GM18505 (cell line): ENCODE results near the gene SLC9C1.
A peak's percentile ranks its signal among the peaks of the same experiment; 100 is the strongest.

Experiments used
- ATAC-seq: cut with Tn5 transposase; IDR thresholded peaks from one replicate; pipeline ENCODE4 v1.9.1; 2021; ENCODE audit not compliant: unreplicated experiment
- POLR2A ChIP-seq: IDR thresholded peaks from 4 replicates; pipeline ENCODE4 v1.6.1; 2011; ENCODE audit warnings: borderline replicate concordance; ENCODE audit not compliant: insufficient read depth, insufficient read length; ENCODE audit errors: extremely low read depth

Gene SLC9C1

DNA sequence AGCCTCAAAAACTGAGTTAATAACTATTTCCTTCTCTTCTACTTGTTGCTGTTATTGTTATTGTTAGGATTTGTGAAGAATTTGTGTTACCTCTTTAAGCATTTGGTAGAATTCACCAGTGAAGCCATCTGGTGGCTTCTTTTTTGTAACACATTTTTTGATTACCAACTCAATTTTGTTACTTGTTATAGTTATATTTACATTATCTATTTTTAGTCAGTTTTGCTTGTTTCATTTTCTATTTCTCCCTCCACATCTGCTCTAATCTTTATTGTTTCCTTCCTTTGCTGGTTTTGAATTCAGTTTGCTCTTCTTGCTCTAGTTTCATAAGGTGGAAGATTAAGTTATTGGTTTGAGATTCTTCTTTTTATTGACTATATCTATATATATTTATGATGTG lies 3.7 kb upstream of the SLC9C1 start:
- no peak for TF ChIP-seq POLR2A
- peak; percentile 48 for ATAC-seq

DNA sequence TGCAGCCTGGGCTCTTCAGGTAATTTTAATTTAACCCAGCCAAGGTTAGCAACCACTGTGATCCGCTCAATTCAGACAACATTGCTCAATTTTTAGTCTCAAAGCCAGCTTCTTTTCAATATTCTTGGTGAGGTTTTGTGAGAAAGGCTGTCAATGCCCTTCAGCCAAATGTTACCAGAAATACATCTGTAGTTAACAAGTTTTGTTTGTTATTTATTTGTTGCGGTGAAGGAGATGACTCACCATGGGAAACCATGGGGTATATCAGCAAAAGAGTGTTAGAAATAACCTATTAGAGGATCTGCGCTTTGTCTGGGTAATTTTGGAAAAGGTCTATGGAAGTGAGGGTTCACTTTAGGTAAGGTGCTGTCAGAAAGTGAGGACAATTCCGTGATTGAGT lies 5.0 kb downstream of the SLC9C1 start:
- TF ChIP-seq POLR2A: no peak
- ATAC-seq: no peak

DNA sequence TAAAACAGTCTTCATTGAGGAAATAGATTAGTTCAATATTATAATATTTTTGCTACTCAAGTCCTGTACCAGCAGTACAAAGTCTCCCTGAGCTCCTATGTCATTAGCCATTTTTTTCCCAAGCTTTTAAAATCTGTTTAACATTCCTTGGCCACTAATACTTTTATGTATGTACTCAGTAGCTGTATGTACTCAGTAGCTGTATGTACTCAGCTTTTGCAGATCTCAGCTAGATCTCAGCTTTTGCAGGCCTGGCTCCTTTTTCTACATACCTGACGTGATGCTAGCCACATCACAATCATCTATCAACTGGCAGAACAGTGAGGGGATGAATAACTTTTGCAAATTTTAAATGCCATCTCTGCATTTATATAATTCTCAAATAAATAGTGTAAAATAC lies 13.8 kb downstream of the SLC9C1 start:
- ATAC-seq: no peak

DNA sequence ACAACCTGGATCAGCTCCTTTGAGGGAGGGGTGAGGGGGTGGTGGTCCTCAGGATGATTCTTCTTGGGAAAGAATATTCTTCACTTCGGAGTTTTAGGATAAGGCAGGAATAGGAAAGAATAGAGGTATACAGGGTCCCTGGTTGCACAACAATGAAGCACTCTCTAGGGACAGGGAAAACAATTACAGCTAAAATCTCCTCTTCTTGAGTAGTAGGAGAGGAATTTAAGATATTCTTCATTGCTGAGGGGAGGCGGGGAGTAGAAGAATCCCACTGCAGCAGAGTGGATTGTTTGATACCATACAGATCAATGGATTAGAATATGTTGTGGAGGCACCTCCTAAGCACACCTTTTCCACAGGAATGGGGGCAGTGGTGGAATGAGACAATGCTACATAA lies 20.5 kb downstream of the SLC9C1 start:
- no peak for ATAC-seq
- no peak for TF ChIP-seq POLR2A

More for the DNA sequence above, 13.8 kb downstream of the SLC9C1 start:
- TF ChIP-seq POLR2A: no peak

DNA sequence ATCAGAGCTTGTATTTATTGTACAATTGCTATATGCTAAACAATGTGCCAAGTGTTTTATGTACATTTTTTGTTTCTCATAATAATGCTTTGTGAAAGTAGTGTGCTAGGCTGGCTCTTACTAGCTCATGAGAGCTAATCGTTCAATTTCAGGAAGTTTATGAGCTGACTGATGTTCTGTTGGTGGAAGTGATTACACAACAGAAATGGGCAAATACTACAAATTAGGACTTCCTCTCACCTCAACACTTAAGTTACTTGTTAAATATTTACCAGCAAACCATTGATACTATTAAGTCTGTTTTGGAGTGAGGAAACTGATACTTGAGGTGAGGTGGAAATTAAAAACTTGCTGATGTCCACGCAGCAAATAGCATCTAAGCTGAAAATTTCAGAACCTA lies 32.3 kb downstream of the SLC9C1 start:
- no peak for ATAC-seq
- TF ChIP-seq POLR2A: no peak

DNA sequence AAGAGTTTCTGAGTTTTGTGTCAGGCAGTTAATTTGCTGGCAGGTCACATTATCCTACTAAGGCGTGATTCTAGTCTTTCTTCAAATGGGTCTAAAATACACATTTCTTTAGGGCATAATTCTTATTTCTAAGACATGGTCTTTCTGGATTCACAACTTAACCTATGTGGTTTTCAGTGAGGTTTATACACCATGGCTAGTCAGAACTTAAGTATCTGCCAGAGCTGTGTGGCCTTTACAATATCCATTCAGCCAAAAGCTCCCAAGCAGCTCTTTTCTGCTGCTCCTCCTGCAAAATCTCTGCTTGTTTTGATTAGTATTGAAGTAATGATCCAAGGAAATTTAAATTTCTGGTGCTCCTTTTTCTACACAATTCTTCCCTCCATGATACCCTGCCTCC lies 33.5 kb downstream of the SLC9C1 start:
- ATAC-seq: no peak
- TF ChIP-seq POLR2A: no peak

DNA sequence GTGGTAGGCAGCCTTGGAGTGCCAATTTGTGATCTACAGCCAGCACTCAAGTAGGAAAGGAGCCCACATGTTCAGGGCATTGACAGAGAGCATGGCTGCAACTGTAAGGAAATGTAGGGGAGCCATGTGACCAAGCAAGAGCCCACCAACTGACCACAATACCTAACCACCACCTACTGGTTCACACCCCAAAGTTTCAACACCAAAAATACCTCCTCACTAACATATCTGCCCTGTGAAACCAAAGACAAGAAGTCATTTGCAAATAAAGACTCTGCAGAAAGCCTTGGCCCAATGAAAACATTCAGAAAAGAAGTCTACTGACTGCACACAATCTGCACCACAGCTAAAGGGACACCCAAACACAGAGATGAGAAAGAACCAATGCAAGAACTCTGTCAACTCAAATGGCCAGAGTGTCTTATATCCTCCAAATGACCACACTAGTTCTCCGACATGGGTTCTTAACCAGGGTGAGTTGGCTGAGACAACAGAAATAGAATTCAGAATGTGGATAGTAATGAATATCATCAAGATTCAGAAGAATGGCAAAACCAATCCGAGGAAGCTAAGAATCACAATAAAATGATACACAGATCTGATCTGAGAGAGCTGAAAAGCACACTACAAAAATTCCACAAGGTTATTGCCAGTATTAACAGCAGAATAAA lies 40.6 kb downstream of the SLC9C1 start:
- no peak for TF ChIP-seq POLR2A
- peak; percentile 53 for ATAC-seq

DNA sequence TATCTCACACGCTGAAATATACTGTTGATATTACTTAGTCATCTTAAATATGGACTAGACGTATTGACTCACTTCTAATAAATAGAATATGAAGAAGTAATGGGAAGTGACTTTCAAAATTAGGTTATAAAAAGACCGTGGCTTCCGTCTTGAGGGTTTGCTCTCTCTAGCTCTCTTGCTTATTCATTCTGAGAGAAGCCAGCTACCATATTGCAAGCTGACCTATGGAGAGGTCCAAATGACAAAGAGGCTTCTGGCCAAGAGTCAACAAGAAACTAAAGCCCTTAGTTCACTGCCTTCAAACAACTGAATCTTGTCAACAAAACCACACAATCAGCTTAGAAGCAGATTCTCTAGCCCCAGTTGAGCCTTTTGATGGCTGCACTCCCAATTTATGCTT lies 46.1 kb downstream of the SLC9C1 start:
- no peak for TF ChIP-seq POLR2A
- no peak for ATAC-seq

DNA sequence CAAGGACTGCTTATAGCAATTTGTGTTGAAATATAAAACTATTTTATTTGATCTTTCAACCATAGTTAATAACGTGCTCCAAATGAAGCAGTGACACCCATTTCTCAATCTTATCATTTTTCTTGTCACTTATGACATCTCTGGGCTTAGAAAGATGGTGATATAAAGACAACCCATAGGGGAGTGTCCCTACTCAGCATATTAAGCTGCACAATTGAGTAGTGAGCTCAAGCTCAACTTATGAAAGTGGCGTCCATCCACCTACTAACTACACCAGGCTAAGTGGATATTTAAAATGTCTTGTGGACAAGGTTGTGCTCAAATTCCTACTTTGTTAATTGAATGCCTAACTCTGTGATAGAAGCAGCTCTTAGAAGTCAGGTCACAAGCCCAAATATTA lies 46.7 kb downstream of the SLC9C1 start:
- TF ChIP-seq POLR2A: no peak
- no peak for ATAC-seq

DNA sequence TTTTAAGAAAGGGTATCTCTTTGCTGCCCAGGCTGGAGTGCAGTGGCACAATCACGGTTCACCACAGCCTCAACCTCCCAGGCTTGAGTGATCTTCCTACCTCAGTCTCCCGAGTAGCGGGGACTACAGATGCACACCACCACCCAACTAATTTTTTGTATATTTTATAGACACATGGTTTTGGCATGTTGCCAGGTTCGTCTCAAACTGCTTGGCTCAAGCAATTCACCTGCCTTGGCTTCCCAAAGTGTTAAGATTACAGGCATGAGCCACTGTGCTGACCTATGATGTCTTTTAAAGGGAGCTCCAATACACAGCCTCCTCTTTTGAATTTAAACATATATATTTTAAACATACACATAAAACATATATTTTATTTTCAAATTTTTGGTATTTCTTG lies 60.9 kb downstream of the SLC9C1 start:
- no peak for ATAC-seq

DNA sequence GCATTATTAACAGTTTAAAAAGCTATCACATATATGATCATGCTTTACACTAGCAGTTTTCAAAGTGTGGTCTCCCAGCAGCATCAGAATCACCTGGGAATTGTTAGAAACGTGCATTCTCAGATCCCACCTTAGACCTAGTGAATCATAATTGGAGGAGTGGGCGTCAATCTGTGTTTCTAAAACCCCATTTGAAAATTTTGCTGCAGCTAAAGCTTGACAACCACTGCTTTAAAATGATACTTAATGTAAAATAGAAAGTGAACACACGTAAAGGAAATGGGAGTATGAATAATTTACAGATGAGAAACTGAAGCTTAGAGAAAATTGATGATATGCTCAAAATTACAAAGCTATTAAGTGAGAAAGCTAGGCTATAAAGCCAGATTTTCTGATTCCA lies 62.3 kb downstream of the SLC9C1 start:
- TF ChIP-seq POLR2A: no peak
- no peak for ATAC-seq

More for the DNA sequence above, 60.9 kb downstream of the SLC9C1 start:
- no peak for TF ChIP-seq POLR2A

DNA sequence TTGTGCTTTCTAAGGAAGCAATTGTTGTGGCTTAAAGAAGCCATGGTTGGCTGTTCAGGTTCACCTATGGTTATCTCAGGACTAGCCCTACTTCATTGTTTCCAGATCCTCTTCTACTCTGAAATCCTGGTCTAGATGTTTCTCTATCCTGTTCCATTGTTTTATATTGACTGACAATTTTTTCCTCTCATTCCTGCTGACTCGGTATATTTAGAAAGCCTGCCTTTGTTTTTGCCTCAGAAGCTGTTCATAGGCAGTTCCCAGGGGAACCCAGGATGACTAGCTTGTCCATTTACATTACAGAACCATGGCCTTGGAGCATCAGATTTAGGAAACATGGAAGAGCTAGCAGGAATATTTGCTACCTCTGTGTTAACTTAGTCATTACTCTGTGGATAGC lies 64.0 kb downstream of the SLC9C1 start:
- no peak for TF ChIP-seq POLR2A
- ATAC-seq: no peak

DNA sequence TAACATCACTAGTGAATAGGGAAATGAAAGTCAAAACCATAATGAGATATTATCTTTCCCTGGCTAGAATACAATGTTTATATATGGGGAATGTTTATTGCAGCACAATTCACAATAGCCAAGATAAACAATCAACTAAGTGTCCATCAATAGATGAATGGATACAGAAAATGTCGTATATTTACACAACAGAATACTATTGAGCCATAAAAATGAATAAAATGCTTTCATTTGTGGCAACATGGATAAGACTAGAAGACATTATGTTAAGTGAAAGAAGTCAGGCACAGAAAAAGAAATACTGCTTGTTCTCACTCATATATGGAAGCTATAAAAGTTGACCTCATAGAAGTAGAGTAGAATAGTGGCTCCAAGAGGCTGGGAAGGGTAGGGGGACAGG lies 65.2 kb downstream of the SLC9C1 start:
- ATAC-seq: no peak
- no peak for TF ChIP-seq POLR2A

DNA sequence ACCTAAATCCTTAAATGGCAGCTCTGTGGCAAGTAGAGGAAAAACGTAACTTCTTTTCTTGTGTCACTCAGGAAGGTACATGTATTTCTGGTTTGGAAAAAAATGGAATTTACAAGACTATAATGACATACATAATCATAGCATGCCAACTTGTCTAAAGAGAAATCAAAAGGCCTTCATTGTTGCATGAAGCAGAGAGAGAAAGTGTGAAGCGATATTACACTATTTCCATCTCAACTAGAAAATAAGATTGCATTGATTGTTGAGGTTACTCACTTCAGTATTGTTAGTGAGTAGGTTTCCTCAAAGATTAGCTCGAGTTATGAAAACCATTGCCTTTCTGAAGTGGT lies 93.7 kb downstream of the SLC9C1 start:
- TF ChIP-seq POLR2A: no peak
- ATAC-seq: no peak
